Peyer's patch (tissue), 4 donors: ENCODE measurements around the gene MYO18B. TPM values are rescaled to one million over a fixed set of nuclear protein-coding genes. Genes with fewer than 3 reads are reported as not detected.

Experiments
- DNase-seq, 3 donors: peaks; one replicate each; pipeline ENCODE4 v3.0.0-alpha.2; 2017 to 2019
- H3K27ac ChIP-seq, 4 donors: fragments of 200-600 bp; sonication (generic); one replicate each; pipeline ENCODE4 v1.5.1; 2016 to 2019
- H3K27me3 ChIP-seq, 2 donors: fragments of 200-600 bp; sonication (generic); one replicate each; pipeline ENCODE4 v1.5.1; 2019
- H3K36me3 ChIP-seq, 3 donors: fragments of 200-600 bp; sonication (generic); one replicate each; pipeline ENCODE4 v1.5.1; 2016 to 2019
- H3K4me1 ChIP-seq, 4 donors: fragments of 200-600 bp; sonication (generic); one replicate each; pipeline ENCODE4 v1.5.1; 2016 to 2019
- H3K4me3 ChIP-seq, 4 donors: fragments of 200-600 bp; sonication (generic); 1 replicate in 3 of 4; 2 replicates in 1 of 4; pipeline ENCODE4 v1.5.1; 2016 to 2019; ENCODE audit warnings: mild to moderate bottlenecking in 1 of 4
- H3K9me3 ChIP-seq, 4 donors: fragments of 200-600 bp; sonication (generic); one replicate each; pipeline ENCODE4 v1.5.1; 2016 to 2019; ENCODE audit warnings: mild to moderate bottlenecking in 1 of 4
- POLR2A ChIP-seq, 2 donors: fragments of 450-650 bp; IDR thresholded peaks; one replicate each; pipeline ENCODE4 v1.5.1; 2017; ENCODE audit warnings: antibody characterized with exemption in 2 of 2, mild to moderate bottlenecking in 2 of 2, moderate library complexity in 2 of 2
- total RNA-seq, 4 donors: library from RNA; depleted of rRNA; stranded (reverse); fragments of >200 nt; gene quantifications; one replicate each; pipeline ENCODE4 v1.1.0, GENCODE V29; 2016
- TF ChIP-seq, protein P1 (sequence below), 6 experiments: fragments of 450-650 bp in 4 of 6; fragments of 200-600 bp in 2 of 6; sonication (generic) in 1 of 6; IDR thresholded peaks; one replicate each; pipeline ENCODE4 v1.5.1; 2017 to 2019; ENCODE audit warnings: antibody characterized with exemption in 6 of 6, mild to moderate bottlenecking in 3 of 6, moderate library complexity in 1 of 6

MYO18B gene
- total RNA-seq, 4 donors from 2014 or later: 0.28 to 0.83 TPM; not detected in 2

DNA sequence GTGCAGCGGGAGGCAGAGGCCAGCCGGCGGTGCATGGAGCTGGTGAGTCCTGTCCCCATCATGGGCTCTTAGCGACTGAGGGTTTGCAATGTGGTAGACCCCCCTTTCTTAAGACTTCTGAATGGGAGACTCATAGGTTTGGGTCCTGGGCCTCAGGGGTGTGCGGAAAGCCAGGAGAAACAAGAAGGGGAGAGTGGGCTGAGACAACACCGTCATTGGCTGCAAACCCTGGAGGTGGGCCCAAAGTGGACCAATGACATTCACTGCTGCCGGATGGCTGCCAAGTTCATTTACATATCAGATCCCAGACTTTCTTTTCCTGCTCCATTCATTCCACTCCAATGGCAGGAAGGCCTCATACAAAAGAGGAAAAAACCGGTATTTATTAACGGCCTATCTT lies 213.3 kb downstream of the MYO18B start:
- no peak for DNase-seq
- H3K27ac ChIP-seq: no peak overlapping the region
- TF ChIP-seq, protein P1, sequence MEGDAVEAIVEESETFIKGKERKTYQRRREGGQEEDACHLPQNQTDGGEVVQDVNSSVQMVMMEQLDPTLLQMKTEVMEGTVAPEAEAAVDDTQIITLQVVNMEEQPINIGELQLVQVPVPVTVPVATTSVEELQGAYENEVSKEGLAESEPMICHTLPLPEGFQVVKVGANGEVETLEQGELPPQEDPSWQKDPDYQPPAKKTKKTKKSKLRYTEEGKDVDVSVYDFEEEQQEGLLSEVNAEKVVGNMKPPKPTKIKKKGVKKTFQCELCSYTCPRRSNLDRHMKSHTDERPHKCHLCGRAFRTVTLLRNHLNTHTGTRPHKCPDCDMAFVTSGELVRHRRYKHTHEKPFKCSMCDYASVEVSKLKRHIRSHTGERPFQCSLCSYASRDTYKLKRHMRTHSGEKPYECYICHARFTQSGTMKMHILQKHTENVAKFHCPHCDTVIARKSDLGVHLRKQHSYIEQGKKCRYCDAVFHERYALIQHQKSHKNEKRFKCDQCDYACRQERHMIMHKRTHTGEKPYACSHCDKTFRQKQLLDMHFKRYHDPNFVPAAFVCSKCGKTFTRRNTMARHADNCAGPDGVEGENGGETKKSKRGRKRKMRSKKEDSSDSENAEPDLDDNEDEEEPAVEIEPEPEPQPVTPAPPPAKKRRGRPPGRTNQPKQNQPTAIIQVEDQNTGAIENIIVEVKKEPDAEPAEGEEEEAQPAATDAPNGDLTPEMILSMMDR (IDR thresholded peaks at IDR 0.05): no peak
- TF ChIP-seq POLR2A (IDR thresholded peaks at IDR 0.05): no peak
- no peaks in the 10 kb centered on the region for H3K27me3 ChIP-seq
- no peak overlapping the region for H3K4me3 ChIP-seq
- H3K4me1 ChIP-seq: no peaks in the 10 kb centered on the region
- H3K9me3 ChIP-seq: no peaks in the 10 kb centered on the region
- H3K36me3 ChIP-seq: no peaks in the 10 kb centered on the region

DNA sequence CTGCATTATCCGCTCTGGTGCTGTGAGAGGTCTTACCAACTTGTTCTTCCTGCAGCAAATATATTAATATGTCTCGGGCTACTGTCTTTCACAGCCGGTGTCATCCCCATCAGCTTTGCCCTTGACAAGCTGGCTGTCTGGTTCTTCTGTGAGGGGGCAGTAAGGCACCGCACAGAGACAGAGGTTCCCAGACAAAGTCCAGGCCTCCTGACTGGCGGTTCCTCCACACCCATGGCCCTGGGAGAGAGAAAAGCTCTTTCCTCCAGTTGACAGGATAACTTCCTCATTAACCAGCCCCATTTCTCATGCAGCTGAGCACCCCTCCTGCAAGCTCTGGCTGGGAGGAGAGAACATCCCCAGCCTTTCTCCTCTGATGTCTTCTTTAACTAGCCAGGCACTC lies 214.8 kb downstream of the MYO18B start:
- no peak for DNase-seq
- Histone ChIP-seq H3K27ac (no peak overlapping the region), H3K9me3 (no peaks in the 10 kb centered on the region), H3K4me1 (no peaks in the 10 kb centered on the region), H3K27me3 (no peaks in the 10 kb centered on the region), H3K36me3 (no peaks in the 10 kb centered on the region), H3K4me3 (no peak overlapping the region)
- TF ChIP-seq POLR2A (IDR thresholded peaks at IDR 0.05): no peak
- TF ChIP-seq, protein P1 (IDR thresholded peaks at IDR 0.05): no peak

DNA sequence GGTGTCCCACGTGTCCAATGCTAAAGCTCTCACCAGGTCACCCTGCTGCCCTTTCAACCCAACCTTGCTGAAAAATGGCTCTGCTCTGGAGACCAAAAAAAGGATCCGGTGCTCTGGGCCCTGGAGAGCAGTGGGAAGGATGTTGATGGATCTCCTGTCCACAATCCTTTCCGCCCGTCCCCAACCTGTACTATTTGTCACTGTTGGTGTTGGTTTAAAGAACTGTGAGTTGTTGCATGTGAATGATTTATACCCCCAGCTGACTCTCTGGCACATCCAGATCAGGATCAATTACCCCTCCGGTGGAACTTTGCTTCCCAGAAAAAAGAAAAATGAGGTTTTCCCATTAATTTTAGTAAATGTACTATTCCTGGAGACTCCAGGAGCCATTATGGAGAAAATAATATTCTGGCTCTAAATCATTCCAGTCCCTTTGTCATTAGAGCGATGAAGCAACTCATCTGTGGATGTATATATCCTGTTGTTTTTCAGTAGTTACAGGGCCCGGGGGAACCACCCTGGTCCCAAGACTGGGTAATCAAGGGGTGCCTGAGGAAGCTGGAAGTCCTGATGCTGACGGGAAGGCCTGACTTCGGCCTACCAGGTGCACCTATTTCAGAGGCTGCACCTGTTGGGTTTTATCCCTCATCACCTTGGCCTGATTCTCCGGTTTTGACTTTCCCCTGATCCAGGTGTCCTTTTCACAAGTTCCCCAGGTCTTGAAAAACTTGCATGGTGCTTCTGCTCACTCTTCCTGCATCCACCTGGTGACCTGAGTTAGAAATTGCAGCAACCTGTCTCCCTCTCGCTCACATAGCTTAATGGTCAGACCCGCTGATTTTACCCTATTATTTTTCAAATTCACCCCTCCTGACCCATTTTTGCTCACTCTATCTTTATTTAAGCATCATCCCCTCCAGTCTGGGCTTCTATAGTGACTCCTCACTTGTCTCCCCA lies 218.1 kb downstream of the MYO18B start:
- no peak overlapping the region for H3K27ac ChIP-seq
- H3K9me3 ChIP-seq: no peaks in the 10 kb centered on the region
- no peaks in the 10 kb centered on the region for H3K36me3 ChIP-seq
- no peaks in the 10 kb centered on the region for H3K4me1 ChIP-seq
- TF ChIP-seq, protein P1 (IDR thresholded peaks at IDR 0.05): no peak
- TF ChIP-seq POLR2A (IDR thresholded peaks at IDR 0.05): no peak
- no peaks in the 10 kb centered on the region for H3K27me3 ChIP-seq
- H3K4me3 ChIP-seq: no peak overlapping the region
- no peak for DNase-seq

DNA sequence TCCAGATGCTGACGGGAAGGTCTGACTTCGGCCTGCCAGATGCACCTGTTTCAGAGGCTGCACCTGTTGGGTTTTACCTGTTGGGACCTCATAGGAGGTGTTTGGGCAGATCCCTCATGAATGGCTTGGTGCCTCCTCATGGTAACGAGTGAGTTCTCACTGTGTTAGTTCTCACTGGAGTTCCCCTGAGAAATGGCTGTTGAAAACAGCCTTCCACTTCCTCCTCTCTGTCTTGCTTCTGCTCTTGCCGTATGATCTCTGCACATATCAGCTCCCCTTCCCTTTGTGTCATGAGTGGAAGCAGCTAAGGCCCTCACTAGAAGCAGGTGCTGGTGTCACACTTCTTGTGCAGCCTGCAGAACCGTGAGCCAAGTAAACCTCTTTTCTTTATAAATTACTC lies 219.7 kb downstream of the MYO18B start:
- no peak overlapping the region for H3K27ac ChIP-seq
- no peaks in the 10 kb centered on the region for H3K36me3 ChIP-seq
- H3K9me3 ChIP-seq: no peaks in the 10 kb centered on the region
- DNase-seq: no peak
- TF ChIP-seq POLR2A (IDR thresholded peaks at IDR 0.05): no peak
- TF ChIP-seq, protein P1 (IDR thresholded peaks at IDR 0.05): no peak
- H3K4me1 ChIP-seq: no peaks in the 10 kb centered on the region
- H3K27me3 ChIP-seq: no peaks in the 10 kb centered on the region
- H3K4me3 ChIP-seq: no peak overlapping the region

DNA sequence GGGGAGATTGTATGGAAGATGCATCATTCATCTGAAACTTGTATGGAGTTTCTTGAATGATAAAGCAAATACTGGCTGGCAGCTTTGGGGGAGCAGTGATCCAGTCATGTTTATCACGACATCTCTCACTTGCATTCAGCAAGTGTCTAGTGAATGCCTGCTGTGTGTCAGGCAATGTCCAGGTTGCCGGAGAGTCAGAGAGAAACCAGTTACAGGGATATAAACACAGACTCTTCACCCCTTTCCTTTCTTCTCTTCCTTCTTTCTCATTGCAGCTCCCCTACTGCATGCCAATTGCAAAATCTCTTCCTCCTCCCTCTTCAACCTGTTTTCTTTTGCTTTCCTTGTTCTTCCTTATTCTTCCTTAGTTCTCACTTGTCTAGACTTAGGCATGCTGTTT lies 220.7 kb downstream of the MYO18B start:
- Histone ChIP-seq H3K4me1 (no peaks in the 10 kb centered on the region), H3K9me3 (no peaks in the 10 kb centered on the region), H3K4me3 (no peak overlapping the region), H3K27ac (no peak overlapping the region), H3K36me3 (no peaks in the 10 kb centered on the region), H3K27me3 (no peaks in the 10 kb centered on the region)
- no peak for DNase-seq
- no peak for TF ChIP-seq POLR2A (IDR thresholded peaks at IDR 0.05)
- TF ChIP-seq, protein P1 (IDR thresholded peaks at IDR 0.05): no peak
